Measurements from ENCODE around the gene TTLL10. TPM values are rescaled to one million over a fixed set of nuclear protein-coding genes. Genes with fewer than 3 reads are reported as not detected.

TTLL10 gene
- total RNA-seq, 1 experiment from 2014 or later = 0.68 TPM

GRCh38 chr1:1225913-1226312, 52.2 kb downstream of the TTLL10 start:
- H3K27me3 ChIP-seq (ENCODE audit: insufficient read depth, low read length) = no peaks in the 10 kb centered on the region
- H2AK5ac ChIP-seq (ENCODE audit: insufficient read length, low read length) = no peak overlapping the region
- Mint-ChIP-seq H3K4me1 (peaks cover 3 to 5% of the 10 kb centered on the region in 2 experiments), H3K9me3 (no peaks in the 10 kb centered on the region), H3K27ac (peak overlapping the region in 1 of 3 experiments; percentile 5; a peak in 2 of 7 replicates), H3K27me3 (ENCODE audit: low read depth) (no peaks in the 10 kb centered on the region), H3K4me3 (no peak overlapping the region), H3K36me3 (ENCODE audit: insufficient read depth in 1 of 3, low read depth in 3 of 3) (peaks cover 26 to 62% (median 51%) of the 10 kb centered on the region in 3 experiments)
- no peaks in the 10 kb centered on the region for H3K4me1 ChIP-seq (ENCODE audit: insufficient read depth, low read length)
- H3K4me2 ChIP-seq (ENCODE audit: insufficient read depth, insufficient read length, low read length) = no peak overlapping the region
- H3K56ac ChIP-seq (ENCODE audit: insufficient read length, low read depth, low read length) = no peak overlapping the region
- no peak overlapping the region for H3K27ac ChIP-seq (ENCODE audit: insufficient read length, low read depth, low read length)
- H3K23me2 ChIP-seq (ENCODE audit: insufficient read length, low read depth, low read length, poor library complexity, severe bottlenecking) = peaks cover under 1% of the 10 kb centered on the region
- H2BK12ac ChIP-seq (ENCODE audit: insufficient read length, low read depth, low read length) = no peak overlapping the region
- peaks cover 2% of the 10 kb centered on the region; the same call in 1 of the 2 replicates for H3K79me2 ChIP-seq (ENCODE audit: insufficient read depth, low read length)
- no peak overlapping the region for H3K14ac ChIP-seq (ENCODE audit: insufficient read depth, low read length)
- no peak overlapping the region for H3T11ph ChIP-seq (ENCODE audit: low read length)
- H4K91ac ChIP-seq (ENCODE audit: insufficient read length, low read depth, low read length) = no peak overlapping the region
- no peak overlapping the region for H2AFZ ChIP-seq (ENCODE audit: low read length)
- no peak overlapping the region for H4K5ac ChIP-seq (ENCODE audit: insufficient read length, low read depth, low read length)
- peaks cover 2% of the 10 kb centered on the region for H3K79me1 ChIP-seq (ENCODE audit: insufficient read depth, low read depth, low read length, poor library complexity, severe bottlenecking)
- H3K4ac ChIP-seq (ENCODE audit: low read depth, low read length) = no peak overlapping the region
- no peak overlapping the region for H3K23ac ChIP-seq (ENCODE audit: insufficient read length, low read depth, low read length)
- H2BK120ac ChIP-seq (ENCODE audit: low read depth, low read length, poor library complexity, severe bottlenecking) = no peak overlapping the region
- no peak overlapping the region for H2BK15ac ChIP-seq (ENCODE audit: low read depth, low read length)
- no peak for TF ChIP-seq CTCF (conservative IDR thresholded peaks at IDR 0.05)
- no peak for DNase-seq
- H2BK20ac ChIP-seq (ENCODE audit: low read depth, low read length, poor library complexity, severe bottlenecking) = no peak overlapping the region
- H4K20me1 ChIP-seq (ENCODE audit: control insufficient read depth, insufficient read depth, insufficient read length) = no peaks in the 10 kb centered on the region
- H3K9ac ChIP-seq (ENCODE audit: extremely low read depth, insufficient read length, low read length) = no peak overlapping the region
- no peaks in the 10 kb centered on the region for H3K9me3 ChIP-seq (ENCODE audit: control insufficient read depth, low read depth, low read length)
- no CpG with 5 or more reads among the region's 18 CpGs for WGBS (ENCODE audit: extremely low coverage, insufficient read length, low lambda C conversion rate)
- no peak overlapping the region for H2BK5ac ChIP-seq (ENCODE audit: insufficient read length, low read length)
- no peak overlapping the region for H4K8ac ChIP-seq (replicated peaks; ENCODE audit: insufficient read length, low read depth, low read length)
- H3K18ac ChIP-seq (ENCODE audit: insufficient read length, low read depth, low read length) = no peak overlapping the region

Measured in H9 (cell line).